ENCODE measurements around the gene CEP76. TPM values are rescaled to one million over a fixed set of nuclear protein-coding genes. Genes with fewer than 3 reads are reported as not detected.

The CEP76 gene
- polyA plus RNA-seq, 1 donor from 2014 or later, result 21.4 TPM

DNA sequence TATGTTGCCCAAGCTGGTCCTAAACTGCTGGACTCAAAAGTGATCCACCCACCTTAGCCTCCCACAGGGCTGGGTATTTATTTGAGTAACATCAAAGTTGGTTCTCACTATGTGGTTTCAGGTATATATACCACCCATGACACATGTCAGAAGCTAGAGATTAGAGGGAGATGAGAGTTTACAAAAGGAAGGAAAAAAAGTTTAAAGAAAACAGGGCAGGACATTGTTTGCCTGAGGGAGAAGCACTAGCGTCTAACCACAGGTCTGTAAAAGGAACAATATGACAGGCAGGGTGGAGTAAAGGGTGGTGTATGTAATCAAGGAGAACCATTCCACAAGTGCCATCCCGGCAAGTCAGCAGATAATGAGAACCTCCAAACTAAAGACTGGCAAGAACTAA is 8.5 kb downstream of the CEP76 start:
- Histone ChIP-seq H3K27me3 (ENCODE audit: insufficient read depth, low read depth, low read length) (no peaks in the 10 kb centered on the region), H3K36me3 (ENCODE audit: insufficient read depth, low read length) (peaks cover 7% of the 10 kb centered on the region)
- TF ChIP-seq RAD21 (conservative IDR thresholded peaks at IDR 0.05), result no peak
- TF ChIP-seq POLR2AphosphoS5 (IDR thresholded peaks at IDR 0.05), result no peak
- no peak for TF ChIP-seq EP300 (conservative IDR thresholded peaks at IDR 0.05; ENCODE audit: poor library complexity, severe bottlenecking)
- no peak for TF ChIP-seq MXI1 (conservative IDR thresholded peaks at IDR 0.05; ENCODE audit: poor library complexity, severe bottlenecking)
- TF ChIP-seq EZH2 (IDR thresholded peaks at IDR 0.05; ENCODE audit: borderline replicate concordance, insufficient read depth, low read length, poor library complexity, severe bottlenecking), result no peak
- no peak for TF ChIP-seq REST (IDR thresholded peaks at IDR 0.05; ENCODE audit: borderline replicate concordance)
- TF ChIP-seq TAF1 (IDR thresholded peaks at IDR 0.05; ENCODE audit: low read depth), result no peak
- TF ChIP-seq SMC3 (conservative IDR thresholded peaks at IDR 0.05; ENCODE audit: poor library complexity), result no peak
- no peak for TF ChIP-seq CTCF (IDR thresholded peaks at IDR 0.05; ENCODE audit: poor library complexity, severe bottlenecking)

DNA sequence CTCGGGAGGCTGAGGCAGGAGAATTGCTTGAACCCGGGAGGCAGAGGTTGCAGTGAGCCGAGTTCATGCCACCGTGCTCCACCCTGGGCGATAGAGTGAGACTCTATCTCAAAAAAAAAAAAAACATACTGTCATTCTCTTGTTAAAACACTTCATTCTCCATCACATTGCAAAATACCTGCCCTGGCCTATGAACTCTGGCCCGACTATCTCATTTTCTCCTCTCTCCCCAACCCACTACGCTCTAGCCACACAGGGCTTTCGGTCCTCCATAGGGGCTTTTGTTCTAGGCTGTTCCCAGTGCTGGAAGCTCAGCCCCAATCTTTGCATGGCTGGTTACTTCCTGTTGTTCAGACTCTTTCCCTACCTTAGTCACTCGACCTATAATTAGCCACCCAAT is 10.3 kb downstream of the CEP76 start:
- no peak overlapping the region for H2AFZ ChIP-seq (ENCODE audit: low read depth, low read length)
- no peak overlapping the region for H3K4me2 ChIP-seq (ENCODE audit: low read length)
- no peak overlapping the region for H3K9ac ChIP-seq (ENCODE audit: low read length)
- no peaks in the 10 kb centered on the region for H3K36me3 ChIP-seq (ENCODE audit: insufficient read depth, low read length)
- no peak for TF ChIP-seq POLR2AphosphoS5 (IDR thresholded peaks at IDR 0.05)
- no peak for TF ChIP-seq SMC3 (conservative IDR thresholded peaks at IDR 0.05; ENCODE audit: poor library complexity)
- TF ChIP-seq TAF1 (IDR thresholded peaks at IDR 0.05; ENCODE audit: low read depth), result no peak
- no peak for TF ChIP-seq CTCF (IDR thresholded peaks at IDR 0.05; ENCODE audit: poor library complexity, severe bottlenecking)
- H3K9me3 ChIP-seq (ENCODE audit: low read length), result no peaks in the 10 kb centered on the region
- H3F3A ChIP-seq (ENCODE audit: insufficient read depth, low read length, poor library complexity, severe bottlenecking), result no peaks in the 10 kb centered on the region
- H3K79me2 ChIP-seq (replicated peaks; ENCODE audit: insufficient read depth, low read length), result no peaks in the 10 kb centered on the region
- H4K20me1 ChIP-seq (ENCODE audit: insufficient read depth), result no peaks in the 10 kb centered on the region
- H3K27me3 ChIP-seq (ENCODE audit: insufficient read depth, low read depth, low read length), result no peaks in the 10 kb centered on the region
- no peak overlapping the region for H3K27ac ChIP-seq (ENCODE audit: low read length)
- no peak overlapping the region for H3K4me3 ChIP-seq (ENCODE audit: low read length)
- H3K9me2 ChIP-seq (ENCODE audit: insufficient read depth, low read length), result no peaks in the 10 kb centered on the region

More for the DNA sequence above, 8.5 kb downstream of the CEP76 start:
- Histone ChIP-seq H3K4me3 (ENCODE audit: low read length) (no peak overlapping the region), H2AFZ (ENCODE audit: low read depth, low read length) (no peak overlapping the region), H3K79me2 (replicated peaks; ENCODE audit: insufficient read depth, low read length) (no peaks in the 10 kb centered on the region), H3K9me2 (ENCODE audit: insufficient read depth, low read length) (no peaks in the 10 kb centered on the region), H3K9me3 (ENCODE audit: low read length) (no peaks in the 10 kb centered on the region), H3K4me2 (ENCODE audit: low read length) (no peak overlapping the region), H3K9ac (ENCODE audit: low read length) (no peak overlapping the region), H3K27ac (ENCODE audit: low read length) (no peak overlapping the region), H4K20me1 (ENCODE audit: insufficient read depth) (no peaks in the 10 kb centered on the region), H3F3A (ENCODE audit: insufficient read depth, low read length, poor library complexity, severe bottlenecking) (no peaks in the 10 kb centered on the region)

Data from neural cell (in vitro differentiated cells).